Right lobe of liver (tissue), 6 donors: Measurements from ENCODE around the gene MOB3B. TPM values are rescaled to one million over a fixed set of nuclear protein-coding genes. Genes with fewer than 3 reads are reported as not detected.
"Not testable (repeated sequence)": the region's sequence is repeated elsewhere in the genome, so short reads cannot be mapped to it uniquely, and the experiment has no call there.

Experiments used
- ATAC-seq, 4 donors: fragments of 200-7000 bp; cut with Tn5 transposase; one replicate each; pipeline ENCODE4 v1.9.1; 2020; ENCODE audit warnings: mild to moderate bottlenecking in 4 of 4, moderate library complexity in 4 of 4
- DNase-seq, 3 donors: peaks; one replicate each; pipeline ENCODE4 v3.0.0-alpha.2; 2020
- H3K27ac ChIP-seq, 3 donors: fragments of 200-600 bp; one replicate each; pipeline ENCODE4 v1.8.0; 2022
- H3K27me3 ChIP-seq, 2 donors: fragments of 200-600 bp; one replicate each; pipeline ENCODE4 v1.8.0; 2022
- H3K36me3 ChIP-seq, 4 donors: fragments of 200-600 bp; sonication (generic) in 1 of 4; one replicate each; pipeline versions ENCODE4 v1.5.1 to v1.8.0; 2017 to 2022; ENCODE audit warnings: control low read depth in 1 of 4
- H3K4me1 ChIP-seq, 4 donors: fragments of 200-600 bp; sonication (generic) in 1 of 4; one replicate each; pipeline versions ENCODE4 v1.5.1 to v1.8.0; 2017 to 2022; ENCODE audit warnings: control low read depth in 1 of 4
- H3K4me3 ChIP-seq, 3 donors: fragments of 200-600 bp; one replicate each; pipeline ENCODE4 v1.8.0; 2022
- H3K9me3 ChIP-seq, 4 donors: fragments of 200-600 bp; sonication (generic) in 1 of 4; one replicate each; pipeline versions ENCODE4 v1.5.1 to v1.8.0; 2017 to 2022; ENCODE audit warnings: control low read depth in 1 of 4
- CTCF ChIP-seq, 4 donors: fragments of 200-600 bp in 3 of 4; fragments of 450-650 bp in 1 of 4; IDR thresholded peaks; one replicate each; pipeline versions ENCODE4 v1.5.1 to v1.8.0; 2016 to 2022; ENCODE audit warnings: antibody characterized with exemption in 4 of 4, mild to moderate bottlenecking in 2 of 4
- POLR2A ChIP-seq: fragments of 450-650 bp; IDR thresholded peaks from one replicate; pipeline ENCODE4 v1.6.1; 2017; ENCODE audit warnings: antibody characterized with exemption, mild to moderate bottlenecking
- WGBS: methylation state at CpG from one replicate; pipeline ENCODE4 v1.1.6; 2018; ENCODE audit warnings: low coverage, low lambda C conversion rate; ENCODE audit not compliant: insufficient coverage; ENCODE audit errors: missing lambda C conversion rate; 5-methylcytosine and 5-hydroxymethylcytosine counted together
- intact Hi-C, 2 donors: fragments of 100-400 bp; cut with DNase I; formaldehyde crosslinking; loops; one replicate each; pipeline versions ENCODE4 v1.11.2 to v1.14.1; 2022
- total RNA-seq, 6 experiments: library from RNA; depleted of rRNA in 2 of 6; stranded (reverse); fragments of >200 nt in 2 of 6; fragmentation: NEBNext Ultra II Directional in 3 of 6; extraction: Animal tissue kit (Norgen Biotek cat#: 25700) in 3 of 6; gene quantifications; one replicate each; pipeline versions ENCODE4 v1.1.0 to v1.2.4, GENCODE V29; 2016 to 2023
- donor health status: DM: no; HTN: yes; CAD: no.
- donor health status: DM: no; HTN: no; CAD: no.
- donor health status: DM: no; HTN: no; CAD: no.
- donor health status: DM: no; HTN: yes; CAD: no.
- donor health status: DM: no; HTN: yes; CAD: no.

Gene MOB3B
- total RNA-seq, 6 experiments from 2014 or later: 1.0 to 2.4 (median 1.7) TPM

- intact Hi-C loops: no loop called here
- WGBS: 98% methylated on average over 6 of the region's 6 CpGs
- ATAC-seq (no peak), DNase-seq (no peak)
- Histone ChIP-seq H3K27me3 (no peaks in the 10 kb centered on the region), H3K27ac (no peak overlapping the region), H3K9me3 (no peaks in the 10 kb centered on the region), H3K4me1 (no peaks in the 10 kb centered on the region), H3K36me3 (no peaks in the 10 kb centered on the region), H3K4me3 (no peak overlapping the region)
- TF ChIP-seq CTCF (IDR thresholded peaks at IDR 0.05): no peak
- TF ChIP-seq POLR2A: no peak
Observed at GRCh38 chr9:27423915-27424710, 105.5 kb downstream of the MOB3B start.

GRCh38 chr9:27422279-27422834 lies 107.3 kb downstream of the MOB3B start:
- H3K27me3 ChIP-seq: no peaks in the 10 kb centered on the region
- no peak for TF ChIP-seq POLR2A
- no peak for TF ChIP-seq CTCF (IDR thresholded peaks at IDR 0.05)
- H3K4me3 ChIP-seq: no peak overlapping the region
- no peaks in the 10 kb centered on the region for H3K9me3 ChIP-seq
- WGBS: 100% methylated on average over 1 of the region's 1 CpG
- no peak overlapping the region for H3K27ac ChIP-seq
- ATAC-seq (no peak), DNase-seq (no peak)
- intact Hi-C loops: no loop called here
- no peaks in the 10 kb centered on the region for H3K4me1 ChIP-seq
- H3K36me3 ChIP-seq: no peaks in the 10 kb centered on the region

- TF ChIP-seq CTCF (IDR thresholded peaks at IDR 0.05): no peak
- TF ChIP-seq POLR2A: no peak
- H3K4me3 ChIP-seq: no peak overlapping the region
- 92% methylated on average over 2 of the region's 2 CpGs for WGBS
- ATAC-seq (no peak), DNase-seq (no peak)
- H3K9me3 ChIP-seq: no peaks in the 10 kb centered on the region
- no peaks in the 10 kb centered on the region for H3K36me3 ChIP-seq
- H3K4me1 ChIP-seq: no peaks in the 10 kb centered on the region
- intact Hi-C loops: no loop called here
- H3K27ac ChIP-seq: no peak overlapping the region
- no peaks in the 10 kb centered on the region for H3K27me3 ChIP-seq
Observed at GRCh38 chr9:27421577-27421976, 108.0 kb downstream of the MOB3B start.

- H3K4me1 ChIP-seq, H3K9me3 ChIP-seq, ATAC-seq, H3K27me3 ChIP-seq, intact Hi-C loops, H3K36me3 ChIP-seq, H3K27ac ChIP-seq, H3K4me3 ChIP-seq, DNase-seq: not testable (repeated sequence)
- WGBS: 84% methylated on average over 3 of the region's 3 CpGs
Observed at GRCh38 chr9:27419558-27419957, 110.1 kb downstream of the MOB3B start.

- Histone ChIP-seq H3K4me1 (peaks cover 0 to 15% (median 4%) of the 10 kb centered on the region in 4 donors), H3K27ac (peak overlapping the region in 1 of 3 donors; percentile 54), H3K27me3 (no peaks in the 10 kb centered on the region), H3K4me3 (no peak overlapping the region), H3K36me3 (no peaks in the 10 kb centered on the region), H3K9me3 (no peaks in the 10 kb centered on the region)
- no peak for TF ChIP-seq CTCF (IDR thresholded peaks at IDR 0.05)
- no peak for TF ChIP-seq POLR2A
- WGBS: 4% methylated on average over 2 of the region's 4 CpGs
- intact Hi-C loops: no loop called here
- ATAC-seq (peak; percentile 70 to 85 (median 76)), DNase-seq (no peak)
Observed at GRCh38 chr9:27414220-27414761, 115.3 kb downstream of the MOB3B start.
